ENCODE data around the gene PCOLCE2.
A peak's percentile ranks its signal among the peaks of the same experiment; 100 is the strongest.
"Not testable (repeated sequence)": the region's sequence is repeated elsewhere in the genome, so short reads cannot be mapped to it uniquely, and the experiment has no call there.

The PCOLCE2 gene

GRCh38 chr3:142876417-142876816, 12.5 kb downstream of the PCOLCE2 start:
- no peak for TF ChIP-seq JUND (IDR thresholded peaks at IDR 0.05; ENCODE audit: low read depth)
- in situ Hi-C loops (cut with HindIII; ENCODE audit: low pct_unique_long_range_greater_than_20kb, low sequenced_read_pairs) = no loop called here
- DNase-seq (ENCODE audit: low read depth in 1 of 2, low spot score in 1 of 2) = no peak

- no peak for TF ChIP-seq JUND (IDR thresholded peaks at IDR 0.05; ENCODE audit: low read depth)
- in situ Hi-C loops (cut with HindIII; ENCODE audit: low pct_unique_long_range_greater_than_20kb, low sequenced_read_pairs) = no loop called here
- DNase-seq (ENCODE audit: low read depth in 1 of 2, low spot score in 1 of 2) = no peak
These were observed 13.2 kb downstream of the PCOLCE2 start for GRCh38 chr3:142875583-142876207.

DNA sequence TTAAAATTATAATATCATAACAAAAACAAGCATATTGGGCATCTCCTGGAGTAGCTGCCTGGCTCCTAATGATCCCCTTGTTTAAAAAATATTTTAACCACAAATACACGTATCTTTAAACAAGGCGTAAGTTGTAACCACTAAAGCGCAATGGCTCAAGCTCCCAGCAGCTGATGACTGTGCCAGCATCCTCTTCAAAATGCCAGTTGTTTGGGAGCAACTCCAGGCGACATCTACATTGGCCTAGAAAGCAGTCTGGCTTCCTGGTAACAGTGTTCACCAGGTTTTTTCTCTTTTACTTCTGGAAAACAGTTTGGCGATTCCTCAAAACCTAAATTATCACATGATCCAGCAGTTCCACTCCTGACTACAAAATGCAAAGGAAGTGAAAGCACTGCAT, 13.8 kb downstream of the PCOLCE2 start:
- in situ Hi-C loops (cut with HindIII; ENCODE audit: low pct_unique_long_range_greater_than_20kb, low sequenced_read_pairs) = no loop called here
- TF ChIP-seq JUND (IDR thresholded peaks at IDR 0.05; ENCODE audit: low read depth) = no peak
- no peak for DNase-seq (ENCODE audit: low read depth in 1 of 2, low spot score in 1 of 2)

- in situ Hi-C loops (cut with HindIII; ENCODE audit: low pct_unique_long_range_greater_than_20kb, low sequenced_read_pairs); DNase-seq (ENCODE audit: low read depth in 1 of 2, low spot score in 1 of 2): not testable (repeated sequence)
These were observed 20.5 kb downstream of the PCOLCE2 start for GRCh38 chr3:142868382-142868781.

GRCh38 chr3:142866841-142867631, 21.8 kb downstream of the PCOLCE2 start:
- in situ Hi-C loops (cut with HindIII; ENCODE audit: low pct_unique_long_range_greater_than_20kb, low sequenced_read_pairs) = no loop called here
- TF ChIP-seq JUND (IDR thresholded peaks at IDR 0.05; ENCODE audit: low read depth) = no peak

GRCh38 chr3:142863930-142864920, 24.7 kb downstream of the PCOLCE2 start:
- in situ Hi-C loops (cut with HindIII; ENCODE audit: low pct_unique_long_range_greater_than_20kb, low sequenced_read_pairs) = no loop called here
- DNase-seq (ENCODE audit: low read depth in 1 of 2, low spot score in 1 of 2) = no peak
- TF ChIP-seq JUND (IDR thresholded peaks at IDR 0.05; ENCODE audit: low read depth) = no peak

More at GRCh38 chr3:142866841-142867631, 21.8 kb downstream of the PCOLCE2 start:
- DNase-seq (ENCODE audit: low read depth in 1 of 2, low spot score in 1 of 2) = peak in 1 of 2 experiments; percentile 97

DNA sequence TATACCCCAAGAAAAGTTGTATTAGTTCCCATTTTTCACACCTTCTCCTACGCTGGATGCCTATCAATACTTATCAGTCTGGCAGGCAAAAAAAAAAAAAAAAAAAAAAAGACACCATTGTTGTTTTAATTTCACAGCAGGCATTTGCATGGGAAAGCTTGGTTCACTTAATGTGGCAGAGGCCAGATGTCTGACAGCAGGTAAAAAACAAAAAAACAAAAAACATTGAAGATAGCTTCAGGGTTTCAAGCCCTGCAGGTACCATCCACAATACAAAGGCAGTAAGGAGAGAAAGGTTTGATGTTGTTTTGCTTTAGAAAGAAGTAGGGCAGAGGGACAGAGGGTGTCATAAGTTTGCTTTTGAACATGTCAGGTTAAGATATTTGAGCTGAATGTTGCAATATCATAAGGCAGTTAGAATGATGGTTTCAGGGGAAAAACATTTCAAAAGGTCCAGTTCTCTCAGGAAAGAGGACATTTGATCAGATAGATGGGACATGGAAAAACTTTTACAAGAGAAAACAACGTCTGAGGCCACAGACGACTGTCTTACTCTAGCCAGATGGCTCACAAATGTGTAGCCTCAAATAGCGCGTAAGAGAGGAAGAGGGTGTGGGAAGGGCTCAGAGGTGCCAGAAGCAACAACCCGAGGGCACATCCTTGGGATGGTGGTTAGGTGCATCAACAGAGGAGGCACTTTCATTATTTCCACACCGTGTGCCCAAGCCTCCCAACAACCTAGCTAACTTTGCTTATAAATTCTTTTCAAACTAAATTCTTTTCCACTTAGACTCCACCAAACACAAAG, 25.7 kb downstream of the PCOLCE2 start:
- in situ Hi-C loops (cut with HindIII; ENCODE audit: low pct_unique_long_range_greater_than_20kb, low sequenced_read_pairs) = no loop called here
- peak in 1 of 2 experiments; percentile 55 for DNase-seq (ENCODE audit: low read depth in 1 of 2, low spot score in 1 of 2)
- no peak for TF ChIP-seq JUND (IDR thresholded peaks at IDR 0.05; ENCODE audit: low read depth)

DNA sequence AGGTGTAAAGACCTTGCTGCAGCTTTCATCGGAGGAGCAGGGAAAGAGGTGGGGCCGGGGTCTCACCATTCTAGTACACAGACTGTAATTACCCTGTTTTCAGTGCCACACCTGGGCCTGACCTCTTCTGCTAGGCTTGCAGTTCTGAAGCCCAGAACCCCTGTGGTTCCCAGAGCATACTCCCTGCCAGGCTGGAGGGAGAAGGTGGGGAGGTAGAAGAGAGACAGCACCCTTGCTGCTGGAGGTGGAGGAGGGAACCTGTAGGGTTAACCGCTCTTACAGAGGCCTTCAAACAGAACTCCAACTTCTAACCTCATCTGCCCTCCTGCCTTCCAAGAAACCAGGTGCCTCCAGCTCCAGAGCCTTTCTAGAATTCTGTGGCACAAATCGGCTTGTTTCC, 27.0 kb downstream of the PCOLCE2 start:
- no peak for TF ChIP-seq JUND (IDR thresholded peaks at IDR 0.05; ENCODE audit: low read depth)
- in situ Hi-C loops (cut with HindIII; ENCODE audit: low pct_unique_long_range_greater_than_20kb, low sequenced_read_pairs) = no loop called here
- DNase-seq (ENCODE audit: low read depth in 1 of 2, low spot score in 1 of 2) = no peak

- in situ Hi-C loops (cut with HindIII; ENCODE audit: low pct_unique_long_range_greater_than_20kb, low sequenced_read_pairs) = no loop called here
- DNase-seq (ENCODE audit: low read depth in 1 of 2, low spot score in 1 of 2) = no peak
- TF ChIP-seq JUND (IDR thresholded peaks at IDR 0.05; ENCODE audit: low read depth) = no peak
These were observed 30.8 kb downstream of the PCOLCE2 start for GRCh38 chr3:142858043-142858442.

GRCh38 chr3:142857056-142857455, 31.8 kb downstream of the PCOLCE2 start:
- in situ Hi-C loops (cut with HindIII; ENCODE audit: low pct_unique_long_range_greater_than_20kb, low sequenced_read_pairs) = no loop called here
- DNase-seq (ENCODE audit: low read depth in 1 of 2, low spot score in 1 of 2) = peak; percentile 70 to 90
- no peak for TF ChIP-seq JUND (IDR thresholded peaks at IDR 0.05; ENCODE audit: low read depth)

DNA sequence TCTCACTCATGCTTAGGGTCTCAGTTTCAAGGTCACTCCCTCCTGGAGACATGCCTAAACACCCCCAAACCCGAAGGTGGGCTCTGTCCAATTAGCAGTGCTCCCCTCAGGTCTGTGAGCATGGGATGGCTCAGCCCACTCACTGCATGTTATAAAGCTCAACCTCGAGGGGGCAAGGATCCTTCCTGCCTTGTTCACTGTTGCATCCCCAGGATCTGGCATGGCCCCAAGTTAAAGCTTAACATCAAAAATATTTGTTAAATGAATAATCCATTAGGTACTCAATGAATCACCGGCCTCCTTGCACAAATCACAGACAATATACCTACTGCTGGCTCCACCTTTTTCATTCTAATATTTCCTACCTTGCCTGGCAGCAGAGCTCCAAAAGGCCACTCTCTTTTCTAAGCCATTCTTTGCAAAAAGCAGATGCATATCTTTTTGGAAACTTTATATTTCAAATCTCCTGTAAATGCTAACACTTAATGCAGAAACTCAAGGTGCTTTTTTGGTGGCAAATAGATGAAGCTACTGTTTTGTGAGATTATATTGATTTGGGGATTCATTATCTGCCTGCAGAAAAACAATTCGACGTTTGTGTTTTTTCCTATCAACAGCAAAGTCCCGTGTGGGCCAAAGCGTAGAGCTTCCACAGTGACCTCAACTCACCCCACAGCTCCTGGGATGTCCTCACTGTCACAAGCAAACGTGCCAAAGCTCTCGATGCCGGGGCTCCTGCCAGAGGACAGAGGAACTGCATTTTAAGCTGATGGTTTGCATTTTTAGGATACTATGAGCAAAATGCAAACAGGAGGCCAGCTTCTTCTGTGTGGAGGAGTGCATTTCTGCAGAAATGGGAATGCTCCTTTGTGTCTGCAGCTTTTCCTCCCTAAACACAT, 35.4 kb downstream of the PCOLCE2 start:
- in situ Hi-C loops (cut with HindIII; ENCODE audit: low pct_unique_long_range_greater_than_20kb, low sequenced_read_pairs) = no loop called here
- no peak for DNase-seq (ENCODE audit: low read depth in 1 of 2, low spot score in 1 of 2)

More for the DNA sequence above, 35.4 kb downstream of the PCOLCE2 start:
- no peak for TF ChIP-seq JUND (IDR thresholded peaks at IDR 0.05; ENCODE audit: low read depth)
